Inflammatory macrophage treated with lipopolysaccharide for 1 hour (primary cell): ENCODE data around the gene ZBTB17.

Source experiments
- DNase-seq, 2 donors: peaks; one replicate each; pipeline ENCODE4 v3.0.0-alpha.2; 2020 to 2022

The ZBTB17 gene

DNA sequence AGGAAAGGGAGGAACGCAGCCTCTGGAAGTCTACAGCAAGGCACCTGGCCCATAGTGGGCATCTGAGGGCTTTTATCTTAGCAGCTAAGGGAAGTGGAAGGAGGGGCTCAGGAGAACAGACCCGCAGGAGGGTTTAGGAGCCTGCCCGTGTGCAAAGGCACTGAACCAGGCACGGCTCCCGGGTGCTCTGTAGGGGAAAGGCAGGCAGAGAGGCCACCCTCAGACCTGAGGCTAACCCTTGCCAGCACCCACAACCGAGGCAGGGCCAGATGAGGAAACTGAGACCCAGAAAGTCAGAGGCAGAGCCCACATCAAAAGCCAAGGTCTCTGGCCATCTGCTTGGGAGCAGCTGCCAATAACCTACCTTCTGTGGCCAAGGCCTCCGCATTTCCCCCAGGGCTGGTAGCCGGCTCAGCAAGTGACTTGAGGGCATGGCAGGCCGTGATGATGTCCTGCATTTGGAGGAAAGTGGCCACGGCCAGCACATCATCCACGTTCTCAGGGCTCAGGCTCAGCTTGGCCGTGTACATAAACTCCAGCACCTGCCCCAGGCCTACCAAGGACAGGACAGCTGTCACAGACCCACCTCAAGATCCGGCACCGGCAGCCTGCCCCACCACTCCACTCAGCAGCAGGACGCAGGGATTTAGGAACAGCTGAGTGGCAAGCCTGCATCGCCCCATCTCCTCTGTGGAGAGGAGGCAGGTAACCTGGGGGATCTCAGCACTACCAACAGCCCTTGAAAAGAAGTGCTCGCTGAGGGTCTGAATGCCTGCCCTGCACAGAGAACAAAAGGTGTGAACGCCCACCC is 29.1 kb downstream of the ZBTB17 start:
- DNase-seq: no peak

DNA sequence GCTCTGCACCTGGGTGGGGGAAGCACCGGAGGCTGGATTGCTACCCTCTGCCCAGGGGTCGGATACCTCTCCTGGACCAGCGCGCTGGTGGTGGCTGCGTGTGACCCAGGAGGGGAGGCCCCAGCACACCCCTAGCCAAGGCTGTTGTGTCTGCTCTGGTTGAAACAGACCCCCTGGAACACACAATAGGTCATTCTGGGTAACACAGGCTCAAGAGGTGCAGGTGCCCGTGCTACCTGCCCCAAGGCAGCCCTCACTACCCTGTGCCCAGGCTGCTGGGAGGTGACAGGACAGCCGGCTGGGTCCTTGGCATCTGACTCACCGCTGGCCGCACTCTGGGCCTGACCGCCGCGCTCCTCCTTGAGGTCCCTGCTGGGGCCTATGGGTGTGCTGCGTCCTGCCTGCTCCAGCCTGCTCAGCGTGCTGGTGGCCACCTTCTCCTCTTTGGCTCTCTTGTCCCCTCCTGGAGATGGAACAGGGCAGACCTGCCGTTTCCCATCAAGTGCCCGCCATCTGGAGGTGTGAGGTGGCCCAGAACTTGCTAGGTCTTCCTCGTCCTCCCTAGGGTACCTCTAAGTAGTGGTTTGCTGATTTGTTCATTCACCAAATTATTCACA is 30.0 kb downstream of the ZBTB17 start:
- DNase-seq: no peak

DNA sequence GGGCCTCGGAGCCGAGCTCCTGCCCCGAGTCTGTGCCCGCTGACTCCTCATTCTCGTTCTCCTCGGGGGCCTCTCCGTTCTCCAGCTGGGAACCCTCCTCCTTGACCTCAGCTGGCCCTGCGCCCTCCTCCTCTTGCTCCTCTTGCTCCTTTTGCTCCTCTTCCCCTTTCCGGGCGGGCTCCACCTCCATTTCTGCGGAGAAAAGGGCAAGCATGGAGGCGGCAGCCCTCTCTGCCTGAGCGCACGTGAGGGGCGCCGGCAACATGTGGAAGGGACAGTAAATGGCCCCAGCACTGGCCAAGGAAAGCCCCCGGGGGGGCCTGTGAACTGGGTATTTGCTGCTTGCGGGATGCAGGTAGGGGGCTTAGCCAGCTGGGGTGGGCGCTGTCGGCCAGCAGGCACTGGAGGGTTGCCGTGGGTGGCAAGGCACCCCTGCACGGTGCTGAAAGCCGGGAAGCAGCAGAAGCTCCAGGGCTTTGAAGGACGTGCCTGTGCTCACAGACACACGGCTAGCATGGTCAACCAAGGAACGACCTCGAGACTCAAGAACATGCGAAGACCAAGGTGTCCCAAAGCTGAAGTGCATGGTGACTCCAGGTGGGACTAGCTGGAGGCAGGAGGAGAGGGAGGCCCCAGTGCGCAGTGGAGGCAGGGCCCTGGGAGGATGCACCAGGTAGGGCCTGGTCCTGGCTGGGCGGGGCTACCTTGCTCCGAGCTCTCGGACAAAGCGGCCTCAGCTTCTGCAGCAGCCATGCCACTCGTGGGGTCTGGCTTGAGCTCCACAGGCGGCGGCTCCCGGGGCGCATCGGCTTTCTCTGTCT is 30.7 kb downstream of the ZBTB17 start:
- no peak for DNase-seq

DNA sequence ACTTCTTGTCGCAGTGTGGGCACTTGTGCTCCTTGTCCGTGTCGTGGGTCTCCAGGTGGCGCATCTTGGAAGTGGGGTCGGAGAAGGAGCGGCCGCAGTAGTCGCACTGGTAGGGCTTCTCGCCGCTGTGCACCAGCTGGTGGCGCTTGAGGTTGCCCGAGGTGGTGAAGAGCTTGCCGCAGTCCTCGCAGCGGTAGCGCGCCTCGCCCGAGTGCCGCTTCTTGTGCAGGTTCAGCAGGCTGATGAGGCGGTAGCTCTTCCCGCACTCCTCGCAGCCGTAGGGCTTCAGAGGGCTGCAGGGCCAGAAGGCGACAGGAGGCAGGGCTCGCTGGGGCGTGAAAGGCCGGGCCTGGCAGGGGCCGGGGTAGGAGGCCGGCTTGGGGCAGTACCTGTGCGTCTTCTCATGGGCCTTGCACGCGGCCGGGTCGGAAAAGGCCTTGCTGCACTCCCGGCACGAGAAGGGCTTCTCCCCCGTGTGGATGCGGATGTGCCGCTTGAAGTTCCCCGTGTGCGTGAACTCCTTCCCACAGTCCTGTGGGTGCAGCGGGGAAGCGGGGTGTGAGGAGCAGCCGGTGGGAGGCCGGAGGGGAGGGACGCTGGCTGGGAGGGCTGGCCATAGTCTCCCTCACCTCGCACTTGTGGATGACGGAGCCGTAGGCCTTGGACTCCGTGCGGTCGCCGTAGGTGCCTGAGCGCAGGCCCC is 31.4 kb downstream of the ZBTB17 start:
- no peak for DNase-seq

- no peak for DNase-seq
These were observed 32.0 kb downstream of the ZBTB17 start for GRCh38 chr1:15943992-15944307.

DNA sequence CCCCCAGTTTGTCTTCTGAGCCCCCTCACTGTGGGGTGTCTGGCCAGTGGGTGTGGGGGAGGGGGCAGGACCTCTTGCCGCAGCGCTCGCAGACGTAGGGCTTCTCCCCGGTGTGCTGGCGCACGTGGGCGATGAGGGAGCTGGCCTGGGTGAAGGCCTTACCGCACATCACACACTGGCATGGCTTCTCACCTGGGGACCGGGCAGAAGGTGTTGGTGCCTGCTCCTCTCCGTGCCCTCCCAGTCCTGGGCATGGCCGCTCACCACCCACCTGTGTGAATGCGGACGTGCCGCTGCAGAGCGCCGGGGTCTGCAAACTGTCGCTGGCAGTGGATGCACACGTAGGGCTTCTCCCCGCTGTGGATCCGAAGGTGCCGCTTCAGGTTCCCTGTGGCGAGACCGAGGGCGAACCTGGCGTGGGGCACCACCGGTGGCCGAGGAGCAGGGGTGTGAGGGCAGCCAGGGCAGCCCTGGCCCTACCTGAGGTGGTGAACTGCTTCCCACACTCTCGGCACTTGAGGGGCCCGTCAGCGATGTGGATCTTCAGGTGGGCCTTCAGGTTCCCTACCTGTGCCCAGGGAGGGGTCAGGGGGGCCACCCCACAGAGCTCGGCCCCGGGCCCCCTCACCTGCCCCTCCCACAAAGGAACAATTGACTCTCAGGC is 32.4 kb downstream of the ZBTB17 start:
- DNase-seq: no peak

GRCh38 chr1:15942661-15943327 is 33.1 kb downstream of the ZBTB17 start:
- no peak for DNase-seq

GRCh38 chr1:15941899-15942660 is 33.8 kb downstream of the ZBTB17 start:
- DNase-seq: no peak

DNA sequence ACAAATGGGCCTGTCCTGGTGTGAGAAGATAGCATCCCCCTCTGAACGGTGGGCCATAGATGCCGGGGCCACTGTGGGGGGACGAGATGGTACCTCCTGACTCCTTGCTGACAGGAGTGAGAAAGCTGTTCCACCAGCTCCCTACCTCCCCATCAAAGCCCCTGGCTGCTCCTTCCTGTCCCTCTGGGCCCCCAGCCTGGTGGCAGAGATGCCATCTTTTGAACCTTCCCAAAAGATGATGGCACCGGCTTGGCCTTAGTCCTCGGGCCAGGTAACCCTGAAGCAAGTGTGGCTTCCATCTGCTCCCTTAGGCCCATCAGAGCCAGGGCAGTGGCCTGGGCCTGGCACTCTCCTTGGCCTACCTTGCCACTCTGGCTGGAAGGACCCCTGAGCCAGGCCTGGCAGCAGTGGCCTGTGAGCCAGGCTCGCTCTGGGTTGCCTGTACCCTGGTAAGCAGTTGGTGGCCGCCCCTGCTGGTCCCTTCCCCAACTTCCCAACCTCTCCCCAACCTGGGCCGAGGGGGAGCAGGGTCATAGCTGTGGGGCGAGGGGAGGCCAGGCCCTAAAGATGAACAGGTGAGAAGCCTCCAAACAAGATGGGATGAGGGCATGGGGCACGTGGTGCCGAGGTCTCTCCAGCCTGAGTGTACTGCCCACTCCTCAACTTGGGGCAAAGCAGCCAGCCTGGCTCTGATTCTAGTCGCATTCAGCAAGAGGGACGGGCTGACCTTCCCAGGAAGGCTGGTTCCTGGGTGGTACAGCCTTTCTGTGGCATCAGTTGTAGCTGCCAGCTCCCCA is 34.7 kb downstream of the ZBTB17 start:
- DNase-seq: no peak

- no peak for DNase-seq
These were observed 35.5 kb downstream of the ZBTB17 start for GRCh38 chr1:15940110-15941043.

DNA sequence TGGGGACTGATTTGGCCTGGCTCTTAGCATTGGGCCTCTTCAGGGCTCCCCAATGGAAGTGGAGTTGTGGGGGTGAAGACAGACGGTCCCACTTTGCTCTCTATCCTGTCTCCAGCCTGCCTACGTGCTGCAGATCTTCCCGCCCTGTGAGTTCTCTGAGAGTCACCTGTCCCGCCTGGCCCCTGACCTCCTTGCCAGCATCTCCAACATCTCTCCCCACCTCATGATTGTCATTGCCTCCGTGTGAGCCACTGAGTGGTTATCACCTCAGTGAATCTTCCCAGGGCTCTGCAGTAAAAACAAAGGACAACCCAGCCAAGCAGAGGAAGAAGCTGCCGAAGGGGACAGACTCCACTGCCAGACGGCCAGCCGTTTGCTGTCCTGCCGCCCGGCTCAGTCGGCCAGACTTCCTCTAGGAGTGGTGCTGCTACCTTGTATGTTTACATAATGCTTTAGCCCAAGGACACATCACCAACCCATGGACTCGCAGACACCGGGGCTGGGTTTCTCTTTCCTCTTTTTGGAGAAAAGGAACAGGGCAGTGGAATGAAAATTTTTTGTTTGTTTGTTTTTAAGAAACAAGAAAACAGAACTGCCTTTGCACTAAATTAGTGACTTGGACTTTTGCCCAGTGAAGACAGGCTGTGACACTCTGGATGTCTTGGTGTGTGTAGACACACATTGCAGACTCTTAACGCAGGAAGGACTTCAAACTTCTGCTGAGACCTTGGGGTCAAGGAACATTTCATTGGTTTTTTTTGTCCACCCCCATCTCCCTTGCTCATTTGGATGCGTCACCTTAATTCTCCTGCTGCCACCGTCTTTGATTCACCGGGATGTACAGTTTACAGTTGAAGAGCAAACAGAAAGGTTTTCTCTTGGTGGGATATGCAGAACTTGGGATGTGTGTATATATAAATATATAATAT is 36.5 kb downstream of the ZBTB17 start:
- DNase-seq: no peak

DNA sequence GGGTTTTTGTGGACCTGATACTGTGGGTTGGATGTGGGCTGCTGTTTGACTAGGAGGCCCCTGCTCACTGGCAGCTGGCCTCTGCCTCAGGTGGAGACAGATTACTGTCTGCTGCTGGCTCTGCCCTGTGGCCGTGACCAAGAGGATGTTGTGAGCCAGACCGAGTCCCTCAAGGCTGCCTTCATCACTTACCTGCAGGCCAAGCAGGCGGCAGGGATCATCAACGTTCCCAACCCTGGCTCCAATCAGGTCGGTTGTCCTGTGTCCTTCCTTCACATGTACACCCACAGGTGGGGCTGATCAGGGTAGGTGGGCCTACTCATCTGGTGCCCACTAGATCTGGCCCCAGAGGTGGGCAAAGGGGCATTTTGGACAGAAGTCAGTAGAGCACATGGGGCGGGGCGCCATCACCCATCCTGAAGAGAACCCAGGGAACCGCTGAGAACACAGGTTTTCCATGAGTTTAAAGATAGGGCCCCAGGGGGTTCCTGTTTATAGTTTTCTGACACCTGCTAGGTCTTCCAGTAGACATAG is 37.2 kb downstream of the ZBTB17 start:
- DNase-seq: no peak

DNA sequence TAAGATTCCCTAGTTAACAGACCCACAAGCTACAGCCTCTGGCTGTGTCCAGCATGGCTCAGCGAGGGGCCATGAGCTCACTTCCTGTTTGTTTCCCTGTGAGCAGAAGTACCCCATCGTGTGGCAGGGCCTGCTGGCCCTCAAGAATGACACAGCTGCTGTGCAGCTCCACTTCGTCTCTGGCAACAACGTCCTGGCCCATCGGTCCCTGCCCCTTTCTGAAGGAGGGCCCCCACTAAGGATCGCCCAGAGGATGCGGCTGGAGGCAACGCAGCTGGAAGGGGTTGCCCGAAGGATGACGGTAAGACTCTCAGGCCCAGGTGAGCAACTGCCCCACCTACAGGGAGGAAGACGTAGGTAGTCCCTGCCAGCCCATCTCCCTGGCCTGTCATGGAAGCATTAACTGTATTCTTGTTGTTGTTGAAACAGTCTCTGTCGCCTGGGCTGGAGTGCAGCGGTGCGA is 38.2 kb downstream of the ZBTB17 start:
- DNase-seq: peak; percentile 27 to 37

- no peak for DNase-seq
These were observed 38.8 kb downstream of the ZBTB17 start for GRCh38 chr1:15937146-15937545.

DNA sequence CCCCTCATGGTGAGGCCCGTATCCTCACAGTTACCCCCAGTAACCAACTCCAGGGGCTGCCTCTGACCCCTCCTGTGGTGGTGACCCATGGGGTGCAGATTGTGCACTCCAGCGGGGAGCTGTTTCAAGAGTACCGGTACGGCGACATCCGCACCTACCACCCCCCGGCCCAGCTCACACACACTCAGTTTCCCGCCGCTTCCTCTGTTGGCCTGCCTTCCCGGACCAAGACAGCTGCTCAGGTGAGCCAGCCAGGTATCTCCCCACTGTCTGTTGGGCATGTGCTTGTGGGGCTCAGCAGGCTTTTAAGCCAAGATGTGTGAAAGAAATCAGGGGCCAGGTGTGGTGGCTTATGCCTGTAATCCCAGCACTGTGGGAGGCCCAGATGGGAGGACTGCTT is 39.9 kb downstream of the ZBTB17 start:
- no peak for DNase-seq

DNA sequence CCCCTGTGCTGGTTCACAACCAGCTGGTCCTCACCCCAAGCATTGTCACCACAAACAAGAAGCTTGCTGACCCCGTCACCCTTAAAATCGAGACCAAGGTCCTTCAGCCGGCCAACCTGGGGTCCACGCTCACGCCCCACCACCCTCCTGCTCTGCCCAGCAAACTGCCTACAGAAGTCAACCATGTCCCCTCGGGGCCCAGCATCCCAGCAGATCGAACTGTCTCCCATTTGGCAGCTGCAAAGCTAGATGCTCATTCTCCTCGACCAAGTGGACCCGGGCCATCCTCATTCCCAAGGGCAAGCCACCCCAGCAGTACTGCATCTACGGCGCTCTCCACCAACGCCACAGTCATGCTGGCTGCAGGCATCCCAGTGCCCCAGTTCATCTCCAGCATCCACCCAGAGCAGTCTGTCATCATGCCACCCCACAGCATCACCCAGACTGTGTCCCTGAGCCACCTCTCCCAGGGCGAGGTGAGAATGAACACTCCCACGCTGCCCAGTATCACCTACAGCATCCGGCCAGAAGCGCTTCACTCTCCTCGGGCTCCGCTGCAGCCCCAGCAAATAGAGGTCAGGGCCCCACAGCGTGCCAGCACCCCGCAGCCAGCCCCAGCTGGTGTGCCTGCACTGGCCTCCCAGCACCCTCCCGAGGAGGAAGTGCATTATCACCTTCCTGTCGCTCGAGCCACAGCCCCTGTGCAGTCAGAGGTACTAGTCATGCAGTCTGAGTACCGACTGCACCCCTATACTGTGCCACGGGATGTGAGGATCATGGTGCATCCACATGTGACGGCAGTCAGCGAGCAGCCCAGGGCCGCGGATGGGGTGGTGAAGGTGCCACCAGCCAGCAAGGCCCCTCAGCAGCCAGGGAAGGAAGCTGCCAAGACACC is 40.6 kb downstream of the ZBTB17 start:
- DNase-seq: no peak
